Measurements from ENCODE around the gene MVB12B. TPM values are rescaled to one million over a fixed set of nuclear protein-coding genes. Genes with fewer than 3 reads are reported as not detected.

Gene MVB12B
- total RNA-seq, 6 experiments from 2014 or later: 7.2 to 16.2 (median 9.1) TPM

GRCh38 chr9:126499911-126500599 lies 173.4 kb downstream of the MVB12B start:
- Histone ChIP-seq H3K27ac (no peak overlapping the region), H3K9me3 (no peaks in the 10 kb centered on the region), H3K27me3 (no peaks in the 10 kb centered on the region), H3K4me1 (peaks cover 0 to 4% (median 0%) of the 10 kb centered on the region in 4 donors), H3K36me3 (peaks cover 0 to 6% (median 0%) of the 10 kb centered on the region in 4 donors), H3K4me3 (peak overlapping the region in 1 of 3 donors; percentile 11)
- intact Hi-C loops (cut with DNase I): loop anchor here (5.0 to 10.0 kb wide), 3 partner anchors 57 to 275 kb away; no protein-coding TSS in a partner anchor
- WGBS (ENCODE audit: insufficient coverage, low coverage, low lambda C conversion rate, missing lambda C conversion rate): 79% methylated on average over 9 of the region's 20 CpGs
- peak in 1 of 3 donors; percentile 11 for DNase-seq
- ATAC-seq: no peak
- TF ChIP-seq POLR2A (IDR thresholded peaks at IDR 0.05) (no peak), CTCF (IDR thresholded peaks at IDR 0.05) (no peak)

- Histone ChIP-seq H3K27ac (no peak overlapping the region), H3K4me1 (peaks cover 0 to 4% (median 0%) of the 10 kb centered on the region in 4 donors), H3K9me3 (no peaks in the 10 kb centered on the region), H3K4me3 (no peak overlapping the region), H3K36me3 (peaks cover 0 to 6% (median 0%) of the 10 kb centered on the region in 4 donors), H3K27me3 (no peaks in the 10 kb centered on the region)
- DNase-seq: peak in 2 of 3 donors; percentile 70 to 75
- WGBS (ENCODE audit: insufficient coverage, low coverage, low lambda C conversion rate, missing lambda C conversion rate): 47% methylated on average over 10 of the region's 37 CpGs
- intact Hi-C loops (cut with DNase I): loop anchor here in 1 of 2 donors (5.0 to 10.0 kb wide), 2 partner anchors 57 to 274 kb away; no protein-coding TSS in a partner anchor
- TF ChIP-seq POLR2A (IDR thresholded peaks at IDR 0.05) (no peak), CTCF (IDR thresholded peaks at IDR 0.05) (peak; percentile 81 to 92 (median 89))
- peak; percentile 56 to 70 (median 68) for ATAC-seq
These were observed 174.2 kb downstream of the MVB12B start for GRCh38 chr9:126500600-126501382.

- H3K4me1 ChIP-seq: peaks cover 0 to 4% (median 0%) of the 10 kb centered on the region in 4 donors
- H3K9me3 ChIP-seq: no peaks in the 10 kb centered on the region
- no peak overlapping the region for H3K4me3 ChIP-seq
- no peak for ATAC-seq
- 90% methylated on average over 2 of the region's 22 CpGs for WGBS (ENCODE audit: insufficient coverage, low coverage, low lambda C conversion rate, missing lambda C conversion rate)
- no peak overlapping the region for H3K27ac ChIP-seq
- intact Hi-C loops (cut with DNase I): loop anchor here in 1 of 2 donors (5.0 to 10.0 kb wide), 2 partner anchors 56 to 273 kb away; no protein-coding TSS in a partner anchor
- peak in 1 of 3 donors; percentile 52 for DNase-seq
- TF ChIP-seq POLR2A (IDR thresholded peaks at IDR 0.05) (no peak), CTCF (IDR thresholded peaks at IDR 0.05) (no peak)
- H3K27me3 ChIP-seq: no peaks in the 10 kb centered on the region
- peaks cover 0 to 6% (median 0%) of the 10 kb centered on the region in 4 donors for H3K36me3 ChIP-seq
These were observed 175.0 kb downstream of the MVB12B start for GRCh38 chr9:126501383-126502331.
